A549 (cell line): ENCODE measurements around the gene MEF2A. TPM values are rescaled to one million over a fixed set of nuclear protein-coding genes. Genes with fewer than 3 reads are reported as not detected.
A peak's percentile ranks its signal among the peaks of the same experiment; 100 is the strongest.

ENCODE experiments used
- ATAC-seq, 2 experiments: fragments of 200-7000 bp in 1 of 2; fragments of >200 bp in 1 of 2; cut with Nextera tagmentation in 1 of 2; cut with Tn5 transposase in 1 of 2; 3 replicates each; pipeline versions ENCODE4 v1.8.0 to v1.9.1; 2018 to 2020; ENCODE audit warnings: mild to moderate bottlenecking in 1 of 2, moderate library complexity in 1 of 2
- CTCF ChIA-PET: fragments of 300-600 bp; sonication (Branson Sonifier 250); formaldehyde crosslinking; extraction: SDS; loops from one replicate; lab custom pipeline; 2021; ENCODE audit warnings: antibody characterized with exemption, inconsistent platforms; lab: Yijun Ruan, JAX
- POLR2A ChIA-PET: fragments of 350-600 bp; formaldehyde crosslinking; extraction: SDS; loops from one replicate; lab custom pipeline; 2021; ENCODE audit warnings: antibody characterized with exemption, inconsistent platforms; lab: Yijun Ruan, JAX
- DNase-seq, 2 experiments: peaks; one replicate each; pipeline versions ENCODE4 v3.0.0 to v3.0.0-alpha.2; 2011 to 2016; ENCODE audit warnings: low read depth in 1 of 2, low spot score in 1 of 2
- FAIRE-seq: peaks from 2 replicates; lab custom pipeline; 2011; peaks lifted over from hg19 to GRCh38; lab: Jason Lieb, UNC
- H3K27ac ChIP-seq, 2 experiments: fragments of >200 bp; sonication (Bioruptor Twin); formaldehyde crosslinking; 3 replicates each; pipeline ENCODE4 v1.5.1; 2016 to 2017
- H3K4me1 ChIP-seq: fragments of >200 bp; sonication (Bioruptor Twin); formaldehyde crosslinking; 3 replicates; pipeline ENCODE4 v1.6.1; 2016
- H3K4me2 ChIP-seq: fragments of >200 bp; sonication (Bioruptor Twin); formaldehyde crosslinking; 3 replicates; pipeline ENCODE4 v1.6.1; 2016
- H3K4me3 ChIP-seq: fragments of >200 bp; sonication (Bioruptor Twin); formaldehyde crosslinking; 3 replicates; pipeline ENCODE4 v1.5.1; 2016
- H3K9me3 ChIP-seq: fragments of >200 bp; sonication (Bioruptor Twin); formaldehyde crosslinking; 3 replicates; pipeline ENCODE4 v1.6.1; 2016
- CHD2 ChIP-seq: fragments of 150-350 bp; IDR thresholded peaks from 2 replicates; pipeline ENCODE4 v1.6.1; 2014; ENCODE audit warnings: low read length; ENCODE audit not compliant: partially characterized antibody
- CHD4 ChIP-seq: fragments of 200-600 bp; sonication (generic); IDR thresholded peaks from 2 replicates; pipeline ENCODE4 v1.6.1; 2016; ENCODE audit warnings: antibody characterized with exemption, mild to moderate bottlenecking, borderline replicate concordance
- CTCF ChIP-seq: fragments of >200 bp; sonication (Bioruptor Twin); formaldehyde crosslinking; IDR thresholded peaks from 3 replicates; pipeline ENCODE4 v1.5.1; 2016
- EHMT2 ChIP-seq: fragments of 200-600 bp; sonication (generic); IDR thresholded peaks from 2 replicates; pipeline ENCODE4 v1.6.1; 2016; ENCODE audit warnings: antibody characterized with exemption, low read depth, mild to moderate bottlenecking, moderate library complexity
- ELK1 ChIP-seq: fragments of 150-350 bp; IDR thresholded peaks from 2 replicates; pipeline ENCODE4 v1.6.1; 2014; ENCODE audit warnings: low read depth, mild to moderate bottlenecking, low read length
- ESRRA ChIP-seq: fragments of 150-350 bp; IDR thresholded peaks from 2 replicates; pipeline ENCODE4 v1.6.1; 2014; ENCODE audit warnings: mild to moderate bottlenecking, low read length, borderline replicate concordance
- GATA3 ChIP-seq: IDR thresholded peaks from 2 replicates; pipeline ENCODE4 v1.6.1; 2012; ENCODE audit warnings: borderline replicate concordance
- HDAC2 ChIP-seq: fragments of 200-600 bp; sonication (generic); IDR thresholded peaks from 2 replicates; pipeline ENCODE4 v1.6.1; 2016
- HES2 ChIP-seq: fragments of >200 bp; sonication (Bioruptor Twin); formaldehyde crosslinking; IDR thresholded peaks from 2 replicates; pipeline ENCODE4 v1.6.1; 2016
- HEYL ChIP-seq: fragments of 250-450 bp; sonication (Bioruptor Pico); IDR thresholded peaks from 2 replicates; pipeline ENCODE4 v1.8.0; 2021; ENCODE audit warnings: mild to moderate bottlenecking, moderate library complexity
- JUN ChIP-seq, 2 experiments: fragments of >200 bp; sonication (Bioruptor Twin); formaldehyde crosslinking; IDR thresholded peaks; 2 replicates in 1 of 2; 3 replicates in 1 of 2; pipeline ENCODE4 v1.6.1; 2016 to 2017
- KDM5A ChIP-seq: fragments of 200-600 bp; sonication (generic); IDR thresholded peaks from 2 replicates; pipeline ENCODE4 v1.6.1; 2016; ENCODE audit warnings: antibody characterized with exemption, mild to moderate bottlenecking
- MAFK ChIP-seq: fragments of 450-650 bp; IDR thresholded peaks from 2 replicates; pipeline ENCODE4 v1.6.1; 2014; ENCODE audit not compliant: partially characterized antibody
- RAD21 ChIP-seq, 2 experiments: fragments of >200 bp in 1 of 2; sonication (Bioruptor Twin) in 1 of 2; formaldehyde crosslinking in 1 of 2; IDR thresholded peaks in 1 of 2; conservative IDR thresholded peaks in 1 of 2; 2 replicates in 1 of 2; 3 replicates in 1 of 2; pipeline ENCODE4 v1.6.1; 2012 to 2018; ENCODE audit warnings: inconsistent platforms in 1 of 2
- REST ChIP-seq: fragments of 200-600 bp; sonication (generic); IDR thresholded peaks from 2 replicates; pipeline ENCODE4 v1.6.1; 2016; ENCODE audit warnings: antibody characterized with exemption, mild to moderate bottlenecking, moderate library complexity
- RNF2 ChIP-seq: fragments of 200-600 bp; sonication (generic); IDR thresholded peaks from 2 replicates; pipeline ENCODE4 v1.6.1; 2016; ENCODE audit warnings: low read depth, mild to moderate bottlenecking, antibody characterized with exemption, moderate library complexity, borderline replicate concordance
- SMC3 ChIP-seq: fragments of >200 bp; sonication (Bioruptor Twin); formaldehyde crosslinking; IDR thresholded peaks from 3 replicates; pipeline ENCODE4 v1.6.1; 2018; ENCODE audit warnings: inconsistent platforms
- TFCP2L1 ChIP-seq: fragments of 250-450 bp; sonication (Bioruptor Pico); IDR thresholded peaks from 2 replicates; pipeline ENCODE4 v1.5.0; 2021; ENCODE audit warnings: mild to moderate bottlenecking
- ZC3H11A ChIP-seq: fragments of 450-650 bp; IDR thresholded peaks from 2 replicates; pipeline ENCODE4 v1.6.1; 2014; ENCODE audit warnings: antibody characterized with exemption, mild to moderate bottlenecking
- ZFP36 ChIP-seq: fragments of 450-650 bp; IDR thresholded peaks from 2 replicates; pipeline ENCODE4 v1.6.1; 2014; ENCODE audit warnings: borderline replicate concordance; ENCODE audit not compliant: partially characterized antibody
- WGBS: methylation state at CpG from one replicate; pipeline ENCODE4 v1.1.6; 2017; ENCODE audit errors: missing lambda C conversion rate; 5-methylcytosine and 5-hydroxymethylcytosine counted together
- polyA plus RNA-seq, 4 experiments: library from polyadenylated mRNA; depleted of rRNA in 3 of 4; stranded (reverse); fragments of >200 nt; fragmentation: RNase III in 1 of 4; extraction: RNeasy Plus Mini Kit Qiagen cat#74134 plus additional on column Dnase treatment in 1 of 4; gene quantifications; 2 replicates in 3 of 4; 3 replicates in 1 of 4; pipeline ENCODE4 v1.2.3, GENCODE V29; 2011 to 2017

The MEF2A gene
- polyA plus RNA-seq, 2 of the 4 experiments (the other 2 are of a cell fraction), result 15.0 to 43.4 TPM

GRCh38 chr15:99703603-99704443 is 138.0 kb downstream of the MEF2A start (continued):
- TF ChIP-seq REST (no peak), HEYL (no peak), GATA3 (no peak), HDAC2 (no peak), RNF2 (no peak), ELK1 (no peak), HES2 (no peak), JUN (IDR thresholded peaks at IDR 0.05) (peak in 1 of 2 experiments; percentile 28; a peak in 1 of 5 replicates), CHD2 (no peak), SMC3 (peak; percentile 61), CHD4 (no peak), CTCF (peak; percentile 47; the same call in 2 of the 3 replicates), ESRRA (no peak), EHMT2 (no peak)

GRCh38 chr15:99704444-99704838 is 138.7 kb downstream of the MEF2A start:
- peak overlapping the region; percentile 78 for H3K4me2 ChIP-seq
- FAIRE-seq, result peak; percentile 99

More at GRCh38 chr15:99704444-99704838, 138.7 kb downstream of the MEF2A start:
- TF ChIP-seq SMC3, result peak; percentile 92
- peak; percentile 93 to 95 for TF ChIP-seq RAD21 (conservative IDR thresholded peaks at IDR 0.05 in 1 of 2, IDR thresholded peaks at IDR 0.05 in 1 of 2)
- TF ChIP-seq MAFK, result no peak
- no peak for TF ChIP-seq ZC3H11A
- no peak for TF ChIP-seq TFCP2L1
- no peak for TF ChIP-seq KDM5A
- TF ChIP-seq HEYL, result no peak
- TF ChIP-seq CTCF, result peak; percentile 84
- TF ChIP-seq ZFP36, result peak; percentile 13
- CTCF ChIA-PET, result interaction anchor here (0.5 to 6.1 kb wide), 113 partner anchors 9 to 1745 kb away, joined by 3 to 225 read pairs (median 5); partner anchors contain the start of genes LRRC28, LYSMD4, MEF2A and SYNM
- Histone ChIP-seq H3K27ac (peak overlapping the region in 1 of 2 experiments; percentile 71; a peak in 2 of 6 replicates), H3K9me3 (no peaks in the 10 kb centered on the region), H3K4me1 (peaks cover 35% of the 10 kb centered on the region), H3K4me3 (no peak overlapping the region)
- peak; percentile 78 to 90 for DNase-seq
- ATAC-seq, result peak; percentile 78 to 95
- 32% methylated on average over 3 of the region's 3 CpGs for WGBS
- POLR2A ChIA-PET, result interaction anchor here (0.6 to 1.3 kb wide), 6 partner anchors 29 to 1051 kb away, joined by 3 to 17 read pairs (median 4); partner anchors contain the start of genes LRRC28 and LYSMD4
